HTR-8/SVneo (cell line): ENCODE measurements around the gene CYRIA.
A peak's percentile ranks its signal among the peaks of the same experiment; 100 is the strongest.

Source experiments
- DNase-seq: peaks from one replicate; pipeline ENCODE4 v3.0.0; 2011; ENCODE audit warnings: low spot score, mixed read lengths; ENCODE audit not compliant: insufficient read length
- FAIRE-seq: peaks from 2 replicates; lab custom pipeline; 2011; peaks lifted over from hg19 to GRCh38; lab: Jason Lieb, UNC

CYRIA gene

GRCh38 chr2:16653083-16653375, 12.6 kb downstream of the CYRIA start:
- DNase-seq, result no peak
- FAIRE-seq, result no peak

- FAIRE-seq (no peak), DNase-seq (no peak)
These were observed 13.1 kb downstream of the CYRIA start for GRCh38 chr2:16652296-16653082.

GRCh38 chr2:16650287-16651249, 15.1 kb downstream of the CYRIA start:
- FAIRE-seq (no peak), DNase-seq (no peak)

DNA sequence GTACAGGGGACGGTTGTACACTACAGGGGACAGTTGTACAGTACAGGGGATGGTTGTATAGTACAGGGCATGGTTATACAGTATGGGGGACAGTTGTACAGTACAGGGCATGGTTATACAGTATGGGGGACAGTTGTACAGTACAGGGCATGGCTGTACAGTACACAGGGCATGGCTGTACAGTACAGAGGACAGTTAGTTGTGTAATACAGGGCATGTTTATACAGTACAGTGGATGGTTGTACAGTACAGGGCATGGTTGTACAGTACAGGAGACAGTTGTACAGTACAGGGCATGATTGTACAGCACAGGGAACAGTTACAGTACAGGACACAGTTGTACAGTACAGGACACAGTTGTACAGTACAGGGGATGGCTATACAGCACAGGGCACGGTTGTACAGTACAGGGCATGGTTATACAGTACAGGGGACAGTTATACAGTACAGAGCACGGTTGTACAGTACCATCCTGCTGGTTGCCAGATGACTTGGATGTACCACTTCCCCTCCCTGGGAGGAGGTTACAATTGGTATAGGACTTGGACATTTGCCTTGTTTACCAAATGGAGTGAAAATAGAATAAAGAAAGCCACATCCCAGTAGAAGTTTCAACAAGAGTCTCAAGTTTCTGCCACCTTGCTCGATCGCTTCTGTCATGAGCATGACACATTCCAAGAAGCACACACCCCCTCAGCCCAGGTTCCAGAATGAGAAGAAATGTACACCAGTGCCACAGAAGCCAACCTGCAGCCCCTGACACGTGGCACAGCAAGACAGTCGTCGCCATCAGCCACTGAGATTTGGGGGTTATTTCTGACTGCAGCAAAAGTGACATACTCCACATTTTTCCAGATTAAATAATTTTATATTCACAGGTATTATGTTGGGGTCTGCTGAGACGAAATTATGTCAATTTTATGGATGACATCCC, 16.0 kb downstream of the CYRIA start:
- FAIRE-seq, result peak; percentile 90
- no peak for DNase-seq

- DNase-seq (no peak), FAIRE-seq (no peak)
These were observed 17.5 kb downstream of the CYRIA start for GRCh38 chr2:16647992-16648617.

- FAIRE-seq (no peak), DNase-seq (no peak)
These were observed 19.7 kb downstream of the CYRIA start for GRCh38 chr2:16645775-16646559.

GRCh38 chr2:16645088-16645487, 20.5 kb downstream of the CYRIA start:
- no peak for FAIRE-seq
- DNase-seq, result no peak

DNA sequence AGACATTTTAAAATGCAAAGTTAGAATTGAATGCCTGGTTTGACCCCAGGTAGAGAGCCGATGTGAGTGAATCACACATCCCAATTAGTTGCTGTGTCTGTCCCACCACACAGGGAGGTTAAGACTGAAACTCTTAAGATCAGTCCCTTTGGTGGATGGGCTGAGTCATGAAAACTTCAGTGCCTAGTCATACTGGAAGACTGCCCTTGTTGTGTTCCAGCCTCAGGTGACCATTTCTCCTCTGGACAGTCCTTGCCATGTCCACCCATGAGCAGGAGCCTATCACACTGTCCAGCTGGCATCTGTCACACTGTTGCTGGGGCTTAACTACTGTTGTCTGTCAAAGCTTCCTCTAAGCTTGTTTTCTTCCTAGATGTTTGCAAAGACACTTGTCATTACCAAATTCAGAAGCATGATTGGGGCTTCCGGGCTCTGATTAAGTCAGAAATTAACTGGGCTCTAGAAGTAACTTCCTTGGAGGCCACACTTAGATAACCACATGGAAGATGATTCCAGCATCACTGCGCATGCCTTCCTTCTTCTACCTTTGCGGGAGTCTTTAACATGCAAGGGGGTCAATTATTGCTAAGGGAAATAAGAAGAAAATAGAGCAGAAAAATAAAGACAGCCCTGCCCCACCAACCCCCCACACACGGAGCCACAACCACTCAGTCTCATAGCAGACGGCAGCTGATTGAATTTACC, 21.3 kb downstream of the CYRIA start:
- FAIRE-seq (no peak), DNase-seq (no peak)

- no peak for FAIRE-seq
- no peak for DNase-seq
These were observed 22.5 kb downstream of the CYRIA start for GRCh38 chr2:16643099-16643498.

GRCh38 chr2:16642088-16642487, 23.5 kb downstream of the CYRIA start:
- no peak for FAIRE-seq
- DNase-seq, result no peak

DNA sequence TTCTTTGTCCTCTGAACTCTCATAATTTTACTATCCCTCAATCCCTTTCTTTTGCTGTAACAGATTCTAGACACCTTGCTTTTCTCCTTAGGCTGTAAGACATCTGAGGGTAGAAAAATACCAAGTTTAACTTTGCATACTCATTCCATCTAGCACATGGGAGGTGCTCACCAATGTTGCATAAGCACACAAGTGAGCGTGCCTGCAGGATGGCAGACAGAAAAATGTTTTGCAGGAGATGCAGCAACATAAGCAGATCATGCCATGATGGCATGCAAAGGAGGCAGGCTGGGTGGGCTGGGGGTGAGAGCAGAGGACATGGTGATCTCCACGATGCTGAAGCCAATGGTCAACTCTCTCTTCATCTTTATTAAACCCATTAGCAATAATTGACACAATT, 24.1 kb downstream of the CYRIA start:
- FAIRE-seq (no peak), DNase-seq (no peak)

- FAIRE-seq (no peak), DNase-seq (no peak)
These were observed 24.8 kb downstream of the CYRIA start for GRCh38 chr2:16640867-16641266.

GRCh38 chr2:16640001-16640700, 25.5 kb downstream of the CYRIA start:
- FAIRE-seq (no peak), DNase-seq (no peak)

DNA sequence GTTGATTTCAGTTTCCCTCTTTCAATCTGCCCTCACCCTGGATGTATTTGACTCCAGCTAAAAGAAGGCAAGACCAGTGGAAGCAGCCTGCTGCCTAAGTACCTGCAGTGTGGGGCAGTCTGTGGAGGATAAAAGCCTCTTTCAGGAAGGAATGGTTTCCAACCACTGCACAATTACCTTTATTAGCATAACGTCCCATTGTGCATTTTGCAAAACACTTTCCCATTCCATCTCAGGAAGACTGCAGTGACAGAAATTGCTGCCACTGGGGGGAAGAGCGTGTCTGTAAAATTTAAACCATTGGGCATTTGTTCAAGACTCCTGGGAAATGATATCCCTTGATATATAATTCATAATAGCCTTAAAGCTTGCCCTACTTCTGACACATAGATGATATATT, 26.2 kb downstream of the CYRIA start:
- no peak for FAIRE-seq
- no peak for DNase-seq

DNA sequence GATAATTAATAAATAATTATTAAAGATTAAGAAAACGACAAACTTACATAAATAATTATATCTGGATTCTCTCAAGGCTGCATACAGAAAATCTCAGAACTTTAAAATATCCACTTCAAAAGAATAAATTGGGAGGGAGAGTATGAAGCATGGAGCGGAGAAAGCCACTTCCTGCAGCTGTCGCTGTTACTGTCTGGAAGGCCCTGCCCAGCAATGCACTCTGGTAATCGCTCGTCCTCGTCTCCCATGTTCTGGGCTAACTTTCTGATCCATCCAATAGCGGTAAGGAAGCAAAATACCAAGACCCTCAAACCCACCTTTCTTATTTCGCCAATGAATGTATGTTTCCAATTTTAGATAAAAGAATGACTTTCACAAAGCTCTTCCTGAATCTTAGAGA, 26.7 kb downstream of the CYRIA start:
- DNase-seq (no peak), FAIRE-seq (no peak)

DNA sequence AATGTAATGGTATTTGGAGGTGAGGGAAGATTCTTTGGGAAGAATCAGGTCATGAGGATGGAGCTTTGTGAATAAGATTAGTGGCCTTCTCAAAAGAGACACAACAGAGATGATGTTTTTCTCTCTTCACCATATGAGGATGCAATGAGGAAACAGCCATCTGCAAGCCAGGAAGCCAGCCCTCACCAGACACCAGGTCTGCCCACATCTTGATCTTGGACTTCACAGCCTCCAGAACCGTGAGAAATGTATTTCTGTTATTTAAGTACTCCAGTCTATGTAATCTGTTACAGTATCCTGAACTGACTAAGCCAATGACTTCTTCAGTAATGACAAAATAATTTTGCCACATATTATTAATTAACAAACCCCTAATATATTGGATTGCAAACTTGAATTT, 28.3 kb downstream of the CYRIA start:
- no peak for DNase-seq
- FAIRE-seq, result no peak

- DNase-seq (no peak), FAIRE-seq (no peak)
These were observed 29.6 kb downstream of the CYRIA start for GRCh38 chr2:16635791-16636699.
